LNCaP clone FGC (cell line): ENCODE measurements around the gene SRPRB.

Source experiments
- DNase-seq: peaks from one replicate; pipeline ENCODE4 v3.0.0-alpha.2; 2011; ENCODE audit warnings: low read depth
- H3K4me3 ChIP-seq: 2 replicates; pipeline ENCODE4 v1.5.1; 2011; ENCODE audit warnings: mild to moderate bottlenecking, low read depth, low read length, control low read depth
- TF ChIP-seq, protein P1 (sequence below): IDR thresholded peaks from 2 replicates; pipeline ENCODE4 v1.5.1; 2012; ENCODE audit warnings: mild to moderate bottlenecking; ENCODE audit not compliant: control insufficient read depth, insufficient read depth; ENCODE audit errors: extremely low read depth

SRPRB gene

DNA sequence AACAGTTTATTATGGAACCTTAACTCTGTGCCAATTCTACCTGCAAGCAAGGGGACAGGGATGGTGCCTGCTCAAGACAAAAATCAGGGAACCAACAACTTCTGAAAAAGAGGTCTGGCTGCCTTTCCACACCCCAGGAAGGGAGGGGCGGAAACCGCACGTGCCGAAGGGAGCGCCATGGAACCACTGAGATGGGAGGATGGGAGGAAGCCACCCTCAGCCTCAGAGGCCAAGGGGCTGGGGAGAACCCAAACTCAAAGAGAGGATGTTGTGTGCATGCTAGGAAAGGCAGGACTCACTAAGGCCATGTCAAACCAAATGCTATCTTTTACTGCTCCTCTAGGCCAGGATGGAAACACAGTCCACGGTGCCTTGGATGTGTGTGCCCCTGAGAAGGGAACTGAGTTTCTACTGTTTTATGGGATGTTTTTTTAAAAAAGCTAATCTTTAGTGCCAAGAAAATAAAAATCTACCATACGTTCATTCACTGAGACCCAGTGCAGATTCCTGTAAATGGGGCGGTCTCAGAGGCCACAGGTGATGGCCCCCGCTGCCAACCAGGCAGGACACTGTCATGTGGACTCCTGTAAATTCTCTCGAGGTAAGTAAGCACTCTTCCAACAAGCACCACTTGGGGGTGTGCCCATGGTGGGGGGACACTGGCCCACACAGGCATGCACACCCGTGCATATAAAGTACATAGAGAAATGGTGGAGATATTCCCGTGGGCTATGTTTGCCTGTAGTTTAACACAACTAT is 20.5 kb downstream of the SRPRB start:
- no peak for DNase-seq
- H3K4me3 ChIP-seq, result no peak overlapping the region
- TF ChIP-seq, protein P1, sequence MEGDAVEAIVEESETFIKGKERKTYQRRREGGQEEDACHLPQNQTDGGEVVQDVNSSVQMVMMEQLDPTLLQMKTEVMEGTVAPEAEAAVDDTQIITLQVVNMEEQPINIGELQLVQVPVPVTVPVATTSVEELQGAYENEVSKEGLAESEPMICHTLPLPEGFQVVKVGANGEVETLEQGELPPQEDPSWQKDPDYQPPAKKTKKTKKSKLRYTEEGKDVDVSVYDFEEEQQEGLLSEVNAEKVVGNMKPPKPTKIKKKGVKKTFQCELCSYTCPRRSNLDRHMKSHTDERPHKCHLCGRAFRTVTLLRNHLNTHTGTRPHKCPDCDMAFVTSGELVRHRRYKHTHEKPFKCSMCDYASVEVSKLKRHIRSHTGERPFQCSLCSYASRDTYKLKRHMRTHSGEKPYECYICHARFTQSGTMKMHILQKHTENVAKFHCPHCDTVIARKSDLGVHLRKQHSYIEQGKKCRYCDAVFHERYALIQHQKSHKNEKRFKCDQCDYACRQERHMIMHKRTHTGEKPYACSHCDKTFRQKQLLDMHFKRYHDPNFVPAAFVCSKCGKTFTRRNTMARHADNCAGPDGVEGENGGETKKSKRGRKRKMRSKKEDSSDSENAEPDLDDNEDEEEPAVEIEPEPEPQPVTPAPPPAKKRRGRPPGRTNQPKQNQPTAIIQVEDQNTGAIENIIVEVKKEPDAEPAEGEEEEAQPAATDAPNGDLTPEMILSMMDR, result no peak

DNA sequence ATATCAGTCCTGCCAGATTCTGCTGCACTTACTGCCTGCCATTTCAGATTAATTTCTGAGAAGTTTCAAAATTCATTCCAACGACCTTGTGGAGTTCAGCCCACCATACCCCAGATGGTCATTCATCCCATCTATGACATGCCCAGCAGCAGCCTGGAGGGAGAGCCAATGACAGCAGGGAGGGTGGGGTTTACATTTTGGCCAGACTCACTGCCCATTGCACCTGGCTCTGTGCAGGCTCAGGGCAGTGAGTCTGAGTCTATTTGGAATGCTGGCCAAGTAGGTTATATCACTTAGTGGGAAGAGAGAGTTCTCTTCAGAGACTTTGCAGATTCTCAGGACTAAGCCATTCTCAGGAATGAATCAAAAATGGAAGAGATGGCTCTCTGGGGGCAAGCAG is 21.5 kb downstream of the SRPRB start:
- no peak for DNase-seq
- TF ChIP-seq, protein P1, result no peak

DNA sequence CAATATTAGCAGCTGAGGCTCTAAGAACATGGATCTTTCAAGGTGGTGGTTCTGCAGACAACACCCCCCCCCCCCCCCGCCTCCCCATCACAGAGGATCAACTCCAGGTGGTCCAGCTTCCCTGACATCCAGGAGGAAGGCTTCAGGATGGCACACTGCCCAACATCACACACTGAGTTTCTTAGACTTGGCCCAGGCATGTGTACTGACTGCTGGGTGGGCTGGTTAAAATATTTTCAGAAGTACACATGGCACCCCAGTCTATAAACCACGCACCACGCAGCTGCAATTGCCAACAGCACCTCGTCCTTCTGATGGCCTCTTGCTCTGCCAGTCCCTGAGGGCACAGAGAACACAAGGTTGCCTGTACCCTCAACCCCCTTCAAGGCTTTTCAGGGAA is 22.1 kb downstream of the SRPRB start:
- no peak overlapping the region for H3K4me3 ChIP-seq
- DNase-seq, result no peak
- TF ChIP-seq, protein P1, result no peak

More for the DNA sequence above, 21.5 kb downstream of the SRPRB start:
- H3K4me3 ChIP-seq, result no peak overlapping the region

DNA sequence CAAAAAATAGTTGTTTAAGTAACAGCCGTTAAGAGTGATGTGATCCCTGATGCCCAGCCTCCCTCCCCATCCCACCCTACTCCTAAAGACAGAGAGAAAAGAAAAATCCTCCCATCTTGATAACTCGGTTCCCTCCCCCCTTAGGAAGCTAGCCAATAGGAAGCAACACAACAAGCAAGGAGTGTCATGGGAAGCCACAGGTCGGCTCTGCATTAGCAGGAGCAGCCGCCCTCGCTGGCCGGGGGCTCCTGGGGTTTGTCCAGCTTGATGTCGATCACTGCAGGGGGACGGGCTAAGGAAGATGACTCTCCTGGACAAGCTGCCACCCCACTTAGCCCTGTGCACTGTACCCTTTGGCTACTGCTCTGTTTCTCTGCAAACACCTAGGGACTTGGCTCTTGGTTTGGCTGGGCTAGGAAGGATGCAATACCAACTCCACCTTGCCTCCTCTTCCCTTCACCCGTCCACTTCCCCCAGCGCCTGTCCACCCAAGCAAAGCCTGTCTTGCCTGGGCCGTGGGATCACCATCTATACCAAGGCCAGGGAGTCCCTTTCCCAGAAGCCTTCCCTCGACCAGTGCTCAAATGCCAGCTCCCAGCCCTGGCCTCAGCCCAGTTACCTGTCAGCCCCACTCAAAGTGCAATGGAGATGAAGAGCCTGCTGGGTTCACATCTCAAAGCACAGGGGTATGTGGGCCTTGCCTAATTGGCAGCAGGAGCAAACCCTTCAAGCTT is 23.1 kb downstream of the SRPRB start:
- TF ChIP-seq, protein P1, result no peak
- no peak overlapping the region for H3K4me3 ChIP-seq
- DNase-seq, result no peak

DNA sequence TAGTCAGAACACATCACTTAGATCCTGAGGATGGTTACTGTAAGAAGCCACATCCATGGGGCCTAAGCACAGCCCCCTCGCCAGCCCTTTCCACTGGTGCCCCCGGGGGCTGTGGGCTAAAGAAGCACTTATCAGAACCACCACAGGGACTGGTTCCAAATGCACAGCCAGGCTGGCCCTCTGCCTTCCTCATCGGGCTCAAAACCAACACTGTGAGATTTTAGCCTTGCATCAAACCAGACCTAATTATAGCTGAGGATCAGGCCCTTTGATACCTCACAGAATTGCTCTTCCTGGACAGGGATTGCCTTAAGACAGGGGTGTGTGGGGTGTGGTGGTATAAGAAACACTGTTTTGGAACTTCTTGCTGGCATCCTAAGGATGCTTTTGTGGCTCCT is 23.7 kb downstream of the SRPRB start:
- H3K4me3 ChIP-seq, result no peak overlapping the region
- TF ChIP-seq, protein P1, result no peak
- DNase-seq, result no peak

DNA sequence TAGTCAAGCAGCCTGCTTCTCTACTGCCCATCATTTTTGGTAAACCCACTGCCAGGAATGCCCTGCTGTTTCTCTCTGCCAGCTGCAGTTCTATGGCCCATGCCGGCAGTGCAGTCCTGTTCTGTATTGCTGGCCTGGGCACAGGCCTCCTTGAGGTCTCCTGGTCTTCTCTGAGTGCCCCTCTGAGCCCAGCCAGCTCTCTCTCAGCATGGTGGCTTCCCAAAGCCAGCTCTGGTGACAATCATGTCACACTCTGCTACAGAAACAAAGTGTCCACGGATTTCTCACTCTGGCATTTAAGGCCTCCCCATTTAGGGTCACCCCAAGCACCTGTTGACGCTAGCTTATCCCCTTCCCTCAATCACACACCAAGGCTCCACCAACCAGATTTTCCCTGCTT is 24.5 kb downstream of the SRPRB start:
- TF ChIP-seq, protein P1, result no peak
- no peak overlapping the region for H3K4me3 ChIP-seq
- no peak for DNase-seq
